ENCODE measurements around the gene TOR1AIP2.
"Not testable (repeated sequence)": the region's sequence is repeated elsewhere in the genome, so short reads cannot be mapped to it uniquely, and the experiment has no call there.

TOR1AIP2 gene

GRCh38 chr1:179807691-179808485 is 69.7 kb downstream of the TOR1AIP2 start:
- CTCF ChIA-PET, result interaction anchor here (9.9 kb wide), 1 partner anchor 102 kb away, joined by 288 read pairs; no protein-coding TSS in a partner anchor
- DNase-seq (ENCODE audit: extremely low spot score), result no peak
- POLR2A ChIA-PET, result no interaction called here
- TF ChIP-seq TARDBP (IDR thresholded peaks at IDR 0.05), result no peak
- no peak for TF ChIP-seq NFRKB (IDR thresholded peaks at IDR 0.05)
- TF ChIP-seq LEF1 (IDR thresholded peaks at IDR 0.05; ENCODE audit: borderline replicate concordance), result no peak
- TF ChIP-seq ARNT (IDR thresholded peaks at IDR 0.05), result no peak
- TF ChIP-seq FOXM1 (IDR thresholded peaks at IDR 0.05; ENCODE audit: borderline replicate concordance), result no peak
- TF ChIP-seq SUZ12 (IDR thresholded peaks at IDR 0.05), result no peak
- TF ChIP-seq SP1 (IDR thresholded peaks at IDR 0.05), result no peak
- TF ChIP-seq FOXK2 (IDR thresholded peaks at IDR 0.05), result no peak
- no peak for TF ChIP-seq PKNOX1 (IDR thresholded peaks at IDR 0.05)
- TF ChIP-seq ZNF384 (IDR thresholded peaks at IDR 0.05), result no peak
- no peak for TF ChIP-seq CTBP1 (IDR thresholded peaks at IDR 0.05; ENCODE audit: borderline replicate concordance)
- no peak for TF ChIP-seq HDGF (IDR thresholded peaks at IDR 0.05; ENCODE audit: borderline replicate concordance)
- no peak for TF ChIP-seq FOXA1 (IDR thresholded peaks at IDR 0.05)

- no peak for TF ChIP-seq HDGF (IDR thresholded peaks at IDR 0.05; ENCODE audit: borderline replicate concordance)
- no peak for TF ChIP-seq ELF4 (IDR thresholded peaks at IDR 0.05)
- no peak for TF ChIP-seq NFRKB (IDR thresholded peaks at IDR 0.05)
- no peak for TF ChIP-seq SP1 (IDR thresholded peaks at IDR 0.05)
- TF ChIP-seq LEF1 (IDR thresholded peaks at IDR 0.05; ENCODE audit: borderline replicate concordance), result no peak
- no peak for TF ChIP-seq SUZ12 (IDR thresholded peaks at IDR 0.05)
- no peak for TF ChIP-seq FOXM1 (IDR thresholded peaks at IDR 0.05; ENCODE audit: borderline replicate concordance)
- TF ChIP-seq ZNF384 (IDR thresholded peaks at IDR 0.05), result no peak
- TF ChIP-seq FOXK2 (IDR thresholded peaks at IDR 0.05), result no peak
- ChIA-PET POLR2A (no interaction called here), CTCF (interaction anchor here (9.9 kb wide), 1 partner anchor 102 kb away, joined by 288 read pairs; no protein-coding TSS in a partner anchor)
- no peak for DNase-seq (ENCODE audit: extremely low spot score)
Observed at GRCh38 chr1:179807291-179807690, 70.3 kb downstream of the TOR1AIP2 start.

- no peak for DNase-seq (ENCODE audit: extremely low spot score)
- ChIA-PET POLR2A (no interaction called here), CTCF (interaction anchor here (1.3 kb wide), 2 partner anchors 9 to 100 kb away, joined by 7 to 12 read pairs; no protein-coding TSS in a partner anchor)
- no peak for TF ChIP-seq BHLHE40 (IDR thresholded peaks at IDR 0.05; ENCODE audit: borderline replicate concordance)
- no peak for TF ChIP-seq ARNT (IDR thresholded peaks at IDR 0.05)
- no peak for TF ChIP-seq TARDBP (IDR thresholded peaks at IDR 0.05)
- no peak for TF ChIP-seq CTBP1 (IDR thresholded peaks at IDR 0.05; ENCODE audit: borderline replicate concordance)
- no peak for TF ChIP-seq PKNOX1 (IDR thresholded peaks at IDR 0.05)
- TF ChIP-seq FOXK2 (IDR thresholded peaks at IDR 0.05), result no peak
- TF ChIP-seq FOXM1 (IDR thresholded peaks at IDR 0.05; ENCODE audit: borderline replicate concordance), result no peak
- TF ChIP-seq SUZ12 (IDR thresholded peaks at IDR 0.05), result no peak
- no peak for TF ChIP-seq L3MBTL2 (conservative IDR thresholded peaks at IDR 0.05)
Observed at GRCh38 chr1:179806333-179806732, 71.3 kb downstream of the TOR1AIP2 start.

GRCh38 chr1:179805291-179806195 is 72.1 kb downstream of the TOR1AIP2 start:
- CTCF ChIA-PET, result interaction anchor here (1.3 kb wide), 2 partner anchors 10 to 99 kb away, joined by 7 to 12 read pairs; no protein-coding TSS in a partner anchor
- POLR2A ChIA-PET, result no interaction called here
- TF ChIP-seq LEF1 (IDR thresholded peaks at IDR 0.05; ENCODE audit: borderline replicate concordance) (no peak), FOXA1 (IDR thresholded peaks at IDR 0.05) (no peak), TARDBP (IDR thresholded peaks at IDR 0.05) (no peak), SUZ12 (IDR thresholded peaks at IDR 0.05) (no peak), PKNOX1 (IDR thresholded peaks at IDR 0.05) (no peak), FOXM1 (IDR thresholded peaks at IDR 0.05; ENCODE audit: borderline replicate concordance) (no peak), BHLHE40 (IDR thresholded peaks at IDR 0.05; ENCODE audit: borderline replicate concordance) (no peak), NFRKB (IDR thresholded peaks at IDR 0.05) (no peak), ARNT (IDR thresholded peaks at IDR 0.05) (no peak)
- DNase-seq (ENCODE audit: extremely low spot score), result no peak

GRCh38 chr1:179804417-179804816 is 73.2 kb downstream of the TOR1AIP2 start:
- DNase-seq (ENCODE audit: extremely low spot score); CTCF ChIA-PET; POLR2A ChIA-PET: not testable (repeated sequence)

GRCh38 chr1:179803918-179804317 is 73.7 kb downstream of the TOR1AIP2 start:
- no peak for DNase-seq (ENCODE audit: extremely low spot score)
- TF ChIP-seq LEF1 (IDR thresholded peaks at IDR 0.05; ENCODE audit: borderline replicate concordance) (no peak), ELF4 (IDR thresholded peaks at IDR 0.05) (no peak), NFRKB (IDR thresholded peaks at IDR 0.05) (no peak), SUZ12 (IDR thresholded peaks at IDR 0.05) (no peak), TARDBP (IDR thresholded peaks at IDR 0.05) (no peak), FOXM1 (IDR thresholded peaks at IDR 0.05; ENCODE audit: borderline replicate concordance) (no peak), PKNOX1 (IDR thresholded peaks at IDR 0.05) (no peak), FOXK2 (IDR thresholded peaks at IDR 0.05) (no peak), ZNF384 (IDR thresholded peaks at IDR 0.05) (no peak), HDGF (IDR thresholded peaks at IDR 0.05; ENCODE audit: borderline replicate concordance) (no peak)
- ChIA-PET POLR2A (no interaction called here), CTCF (interaction anchor here (0.7 kb wide), 1 partner anchor 78 kb away, joined by 3 read pairs; no protein-coding TSS in a partner anchor)
